ENCODE measurements around the gene TTF2.
"Not testable (repeated sequence)": the region's sequence is repeated elsewhere in the genome, so short reads cannot be mapped to it uniquely, and the experiment has no call there.

The TTF2 gene

DNA sequence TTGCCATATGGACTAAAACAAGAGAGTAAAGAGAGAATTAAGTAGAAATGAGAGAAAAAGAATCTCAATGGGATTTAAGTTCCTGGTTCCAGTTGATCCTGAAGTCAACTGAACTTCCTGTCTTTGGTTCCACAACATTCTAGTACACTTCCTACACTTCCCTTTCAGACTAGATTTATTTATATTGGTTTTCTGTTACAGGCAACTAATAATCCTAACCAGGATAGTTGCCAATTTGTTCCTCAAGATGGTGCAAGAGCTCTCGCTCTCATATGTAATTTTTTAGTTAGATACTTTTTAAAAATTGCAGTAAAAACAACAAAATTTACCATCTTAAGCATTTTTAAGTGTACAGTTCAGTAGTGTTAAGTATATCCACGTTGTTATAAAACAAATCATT lies 90.2 kb downstream of the TTF2 start:
- DNase-seq (ENCODE audit: extremely low read depth, low read depth) = peak; percentile 14
- TF ChIP-seq, protein P1, sequence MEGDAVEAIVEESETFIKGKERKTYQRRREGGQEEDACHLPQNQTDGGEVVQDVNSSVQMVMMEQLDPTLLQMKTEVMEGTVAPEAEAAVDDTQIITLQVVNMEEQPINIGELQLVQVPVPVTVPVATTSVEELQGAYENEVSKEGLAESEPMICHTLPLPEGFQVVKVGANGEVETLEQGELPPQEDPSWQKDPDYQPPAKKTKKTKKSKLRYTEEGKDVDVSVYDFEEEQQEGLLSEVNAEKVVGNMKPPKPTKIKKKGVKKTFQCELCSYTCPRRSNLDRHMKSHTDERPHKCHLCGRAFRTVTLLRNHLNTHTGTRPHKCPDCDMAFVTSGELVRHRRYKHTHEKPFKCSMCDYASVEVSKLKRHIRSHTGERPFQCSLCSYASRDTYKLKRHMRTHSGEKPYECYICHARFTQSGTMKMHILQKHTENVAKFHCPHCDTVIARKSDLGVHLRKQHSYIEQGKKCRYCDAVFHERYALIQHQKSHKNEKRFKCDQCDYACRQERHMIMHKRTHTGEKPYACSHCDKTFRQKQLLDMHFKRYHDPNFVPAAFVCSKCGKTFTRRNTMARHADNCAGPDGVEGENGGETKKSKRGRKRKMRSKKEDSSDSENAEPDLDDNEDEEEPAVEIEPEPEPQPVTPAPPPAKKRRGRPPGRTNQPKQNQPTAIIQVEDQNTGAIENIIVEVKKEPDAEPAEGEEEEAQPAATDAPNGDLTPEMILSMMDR (IDR thresholded peaks at IDR 0.05; ENCODE audit: low read depth, low read length) = no peak; the same call in 1 of the 2 replicates

DNA sequence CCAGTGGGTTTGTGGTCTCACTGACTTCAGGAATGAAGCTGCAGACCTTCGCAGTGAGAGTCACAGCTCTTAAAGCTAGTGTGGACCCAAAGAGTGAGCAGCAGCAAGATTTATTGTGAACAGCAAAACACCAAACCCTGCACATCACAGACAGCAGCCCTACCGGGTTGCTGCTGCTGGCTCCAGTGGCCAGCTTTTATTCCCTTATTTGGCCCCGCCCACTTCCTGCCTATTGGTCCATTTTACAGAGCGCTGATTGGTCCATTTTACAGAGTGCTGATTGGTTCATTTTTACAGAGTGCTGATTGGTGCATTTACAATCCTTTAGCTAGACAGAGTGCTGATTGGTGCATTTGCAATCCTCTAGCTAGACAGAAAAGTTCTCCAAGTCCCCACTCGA lies 91.2 kb downstream of the TTF2 start:
- DNase-seq (ENCODE audit: extremely low read depth, low read depth) = not testable (repeated sequence)

Data from AG09319 (cell line).